GM06990 (cell line): Measurements from ENCODE around the gene MYO15A.

ENCODE experiments used
- DNase-seq: peaks from one replicate; pipeline ENCODE4 v3.0.0-alpha.2; 2011; ENCODE audit not compliant: insufficient read length; ENCODE audit errors: extremely low read depth
- H3K27me3 ChIP-seq: replicated peaks from 2 replicates; pipeline ENCODE4 v1.6.0; 2011; ENCODE audit warnings: low read length; ENCODE audit not compliant: control insufficient read depth, insufficient read depth
- H3K36me3 ChIP-seq: 2 replicates; pipeline ENCODE4 v1.5.1; 2011; ENCODE audit warnings: low read length; ENCODE audit not compliant: control insufficient read depth, insufficient read depth
- H3K4me3 ChIP-seq: replicated peaks from 2 replicates; pipeline ENCODE4 v1.5.1; 2011; ENCODE audit warnings: low read depth, mild to moderate bottlenecking, control low read depth, low read length
- CTCF ChIP-seq: IDR thresholded peaks from 2 replicates; pipeline ENCODE4 v1.5.1; 2011; ENCODE audit warnings: low read length, control low read depth, mild to moderate bottlenecking, inconsistent platforms; ENCODE audit not compliant: insufficient read depth, poor library complexity, severe bottlenecking

The MYO15A gene

DNA sequence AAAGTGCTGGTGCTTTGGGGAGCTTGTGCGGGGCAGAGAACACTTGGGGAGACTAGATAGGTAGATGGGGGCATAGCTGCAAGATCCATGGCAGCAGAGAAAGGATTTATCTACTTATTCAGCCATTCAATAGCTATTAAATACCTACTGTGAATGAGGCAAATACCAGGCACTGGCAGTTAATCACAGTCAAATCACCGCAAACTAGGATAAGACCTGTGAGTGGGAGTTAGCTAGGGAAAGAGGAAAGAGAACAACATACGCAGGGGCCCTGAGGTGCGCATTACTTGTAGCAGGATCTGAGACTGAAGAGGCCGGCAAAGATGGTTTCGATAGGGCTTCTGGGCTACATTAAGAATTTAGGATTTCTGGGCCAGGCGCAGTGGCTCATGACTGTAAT lies 71.2 kb downstream of the MYO15A start:
- TF ChIP-seq CTCF = no peak
- H3K36me3 ChIP-seq = no peaks in the 10 kb centered on the region
- H3K27me3 ChIP-seq = no peaks in the 10 kb centered on the region
- DNase-seq = no peak
- no peak overlapping the region for H3K4me3 ChIP-seq

DNA sequence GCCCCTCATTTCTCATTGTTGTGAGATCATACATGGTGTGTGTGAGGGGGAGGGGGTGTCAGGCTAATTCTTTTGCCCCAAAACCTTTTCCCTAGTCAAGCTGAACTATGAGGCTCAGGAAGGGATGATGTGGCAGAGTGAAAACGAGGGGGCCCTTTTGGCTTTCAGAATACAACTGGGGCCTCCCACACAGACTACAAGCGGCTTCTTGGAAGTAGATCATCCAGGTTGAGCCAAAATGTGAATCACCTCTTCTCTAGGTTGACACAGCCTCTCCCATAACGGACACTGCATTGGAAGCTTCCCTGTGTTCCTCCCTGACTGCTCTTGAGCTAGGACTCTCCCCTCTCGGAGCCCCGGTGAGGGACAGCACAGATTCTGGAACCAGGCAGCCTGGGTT lies 72.8 kb downstream of the MYO15A start:
- Histone ChIP-seq H3K27me3 (no peaks in the 10 kb centered on the region), H3K4me3 (no peak overlapping the region), H3K36me3 (no peaks in the 10 kb centered on the region)
- no peak for TF ChIP-seq CTCF
- no peak for DNase-seq

- no peak for TF ChIP-seq CTCF
- no peak for DNase-seq
- Histone ChIP-seq H3K36me3 (no peaks in the 10 kb centered on the region; the same call in 1 of the 2 replicates), H3K4me3 (peak overlapping the region; percentile 63), H3K27me3 (no peaks in the 10 kb centered on the region)
Measured at GRCh38 chr17:18182110-18182977, 73.8 kb downstream of the MYO15A start.

DNA sequence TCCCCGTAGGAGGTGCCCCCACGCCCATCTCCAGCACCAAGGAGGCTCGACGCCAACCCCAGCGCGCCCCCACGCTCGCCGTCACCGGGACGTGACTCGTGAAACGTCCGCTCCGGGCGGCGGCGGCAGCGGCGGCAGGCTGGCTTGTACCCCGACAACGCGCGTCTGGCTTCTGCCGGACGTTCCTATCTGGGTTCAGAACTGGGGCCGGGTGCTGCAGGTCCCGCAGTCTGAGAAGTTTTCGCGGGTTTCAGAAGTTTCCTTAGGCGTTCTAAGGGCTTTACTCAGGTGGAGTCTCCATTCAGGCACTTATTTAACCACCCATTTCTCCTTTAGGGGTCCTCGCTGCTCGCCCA lies 74.4 kb downstream of the MYO15A start:
- Histone ChIP-seq H3K36me3 (no peaks in the 10 kb centered on the region; the same call in 1 of the 2 replicates), H3K4me3 (peak overlapping the region; percentile 63), H3K27me3 (no peaks in the 10 kb centered on the region)
- peak; percentile 91 for DNase-seq
- no peak for TF ChIP-seq CTCF

DNA sequence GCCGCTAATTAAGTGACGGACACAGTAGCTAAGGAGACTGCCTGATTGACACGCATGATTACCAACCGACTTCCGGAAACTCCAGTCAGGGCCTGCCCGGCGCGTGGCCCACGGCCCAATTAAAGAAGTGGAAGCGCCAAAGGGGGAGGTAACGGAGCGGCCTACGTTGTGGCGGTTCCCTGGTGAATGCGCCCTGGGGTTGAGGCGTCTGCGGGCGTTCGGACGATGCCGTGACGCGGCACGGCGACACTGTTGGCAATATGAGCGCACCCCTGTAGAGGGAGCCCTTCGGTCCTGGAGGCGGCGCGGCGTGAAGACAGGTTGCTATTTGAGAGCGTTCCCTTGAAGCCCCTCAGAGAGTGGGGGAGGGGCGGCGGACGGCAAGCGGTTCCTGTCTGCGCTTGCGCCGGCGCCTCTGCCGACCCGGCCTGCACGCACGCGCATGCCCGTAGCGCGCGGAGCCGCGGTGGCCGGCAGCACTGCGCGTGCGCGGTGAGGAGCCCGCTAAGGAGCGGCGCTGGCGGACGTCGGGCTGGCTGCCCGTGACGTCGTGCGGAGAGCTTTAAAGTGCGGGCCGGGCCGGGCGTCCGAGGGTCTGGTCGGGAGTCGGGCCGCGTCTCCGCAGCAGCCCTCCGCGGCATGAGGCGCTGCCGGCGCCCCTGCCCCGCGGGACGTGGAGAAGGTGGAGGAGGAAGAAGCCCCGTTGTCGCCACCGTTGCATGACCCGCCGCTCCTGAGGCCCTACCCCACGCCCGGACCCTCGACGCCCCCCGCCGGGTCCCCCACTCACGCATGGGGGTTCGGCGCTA lies 75.0 kb downstream of the MYO15A start, which contains the start of gene ALKBH5:
Gene ALKBH5 (plus strand): TSS at position 495 of the 809 bp plus-strand sequence. CDS start 416 bp downstream, outside the sequence.
- TF ChIP-seq CTCF = peak; percentile 56
- DNase-seq = peak; percentile 98
- no peaks in the 10 kb centered on the region; the same call in none of the 2 replicates for H3K36me3 ChIP-seq
- no peaks in the 10 kb centered on the region for H3K27me3 ChIP-seq
- H3K4me3 ChIP-seq = peak within 1 kb of the TSS; percentile 74
